ENCODE data around the gene KLHL10.

DNA sequence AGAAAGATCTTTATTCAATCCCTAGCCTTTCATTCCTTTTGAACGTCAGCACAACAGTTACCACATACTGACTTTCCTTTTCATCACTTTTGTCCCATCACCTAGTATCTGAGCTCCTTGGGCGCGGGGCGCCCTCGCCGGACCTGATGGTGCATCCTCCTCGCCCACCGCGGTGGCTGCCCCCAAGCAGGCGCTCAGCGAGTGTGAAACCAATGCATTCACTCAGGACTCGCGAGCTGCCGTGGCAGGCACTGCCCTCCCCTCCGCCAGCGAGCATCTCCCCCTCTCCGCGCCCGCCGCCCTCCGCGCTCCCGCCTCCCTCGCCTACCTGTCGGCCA is 26.8 kb downstream of the KLHL10 start:
- TF ChIP-seq, protein P1, sequence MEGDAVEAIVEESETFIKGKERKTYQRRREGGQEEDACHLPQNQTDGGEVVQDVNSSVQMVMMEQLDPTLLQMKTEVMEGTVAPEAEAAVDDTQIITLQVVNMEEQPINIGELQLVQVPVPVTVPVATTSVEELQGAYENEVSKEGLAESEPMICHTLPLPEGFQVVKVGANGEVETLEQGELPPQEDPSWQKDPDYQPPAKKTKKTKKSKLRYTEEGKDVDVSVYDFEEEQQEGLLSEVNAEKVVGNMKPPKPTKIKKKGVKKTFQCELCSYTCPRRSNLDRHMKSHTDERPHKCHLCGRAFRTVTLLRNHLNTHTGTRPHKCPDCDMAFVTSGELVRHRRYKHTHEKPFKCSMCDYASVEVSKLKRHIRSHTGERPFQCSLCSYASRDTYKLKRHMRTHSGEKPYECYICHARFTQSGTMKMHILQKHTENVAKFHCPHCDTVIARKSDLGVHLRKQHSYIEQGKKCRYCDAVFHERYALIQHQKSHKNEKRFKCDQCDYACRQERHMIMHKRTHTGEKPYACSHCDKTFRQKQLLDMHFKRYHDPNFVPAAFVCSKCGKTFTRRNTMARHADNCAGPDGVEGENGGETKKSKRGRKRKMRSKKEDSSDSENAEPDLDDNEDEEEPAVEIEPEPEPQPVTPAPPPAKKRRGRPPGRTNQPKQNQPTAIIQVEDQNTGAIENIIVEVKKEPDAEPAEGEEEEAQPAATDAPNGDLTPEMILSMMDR (IDR thresholded peaks at IDR 0.05): no peak
- TF ChIP-seq POLR2AphosphoS5 (IDR thresholded peaks at IDR 0.05; ENCODE audit: low read depth, low read length): no peak

All from Panc1 (cell line).